GM23338 (cell line): ENCODE measurements around the gene GNG4. TPM values are rescaled to one million over a fixed set of nuclear protein-coding genes. Genes with fewer than 3 reads are reported as not detected.

Source experiments
- ATAC-seq: fragments of 200-7000 bp; cut with Tn5 transposase; 3 replicates; pipeline ENCODE4 v1.9.1; 2020
- DNase-seq: peaks from one replicate; pipeline ENCODE4 v3.0.0-alpha.2; 2015; ENCODE audit warnings: low spot score
- H2AFZ ChIP-seq: fragments of 200-600 bp; sonication (generic); 2 replicates; pipeline ENCODE4 v1.8.0; 2016; ENCODE audit warnings: antibody characterized with exemption, mild to moderate bottlenecking, moderate library complexity
- H3F3A ChIP-seq: fragments of 200-600 bp; sonication (generic); replicated peaks from 2 replicates; pipeline ENCODE4 v1.8.0; 2017; ENCODE audit warnings: antibody characterized with exemption, mixed run types, low read depth
- H3K27ac ChIP-seq: fragments of 200-600 bp; sonication (generic); 2 replicates; pipeline ENCODE4 v1.6.1; 2016; ENCODE audit warnings: low read depth
- H3K27me3 ChIP-seq: fragments of 200-600 bp; sonication (generic); 2 replicates; pipeline ENCODE4 v1.8.0; 2016; ENCODE audit warnings: mild to moderate bottlenecking, mixed run types, moderate library complexity; ENCODE audit not compliant: insufficient read depth
- H3K36me3 ChIP-seq: fragments of 200-600 bp; sonication (generic); 2 replicates; pipeline ENCODE4 v1.8.0; 2016; ENCODE audit warnings: mild to moderate bottlenecking; ENCODE audit not compliant: insufficient read depth
- H3K4me1 ChIP-seq: fragments of 200-600 bp; sonication (generic); 2 replicates; pipeline ENCODE4 v1.8.0; 2016; ENCODE audit warnings: mild to moderate bottlenecking, moderate library complexity; ENCODE audit not compliant: insufficient read depth
- H3K4me2 ChIP-seq: fragments of 200-600 bp; sonication (generic); 2 replicates; pipeline ENCODE4 v1.7.1; 2017; ENCODE audit warnings: mixed run types
- H3K4me3 ChIP-seq: fragments of 200-600 bp; sonication (generic); 2 replicates; pipeline ENCODE4 v1.6.1; 2016; ENCODE audit warnings: mixed run types
- H3K79me2 ChIP-seq: fragments of 200-600 bp; sonication (generic); replicated peaks from 2 replicates; pipeline ENCODE4 v1.8.0; 2017; ENCODE audit warnings: mild to moderate bottlenecking; ENCODE audit not compliant: insufficient read depth
- H3K9me2 ChIP-seq: fragments of 200-600 bp; sonication (generic); 2 replicates; pipeline ENCODE4 v1.8.0; 2017; ENCODE audit not compliant: insufficient read depth
- H4K20me1 ChIP-seq: fragments of 200-600 bp; sonication (generic); replicated peaks from 2 replicates; pipeline ENCODE4 v1.8.0; 2017; ENCODE audit warnings: mild to moderate bottlenecking; ENCODE audit not compliant: insufficient read depth
- H3K27ac Mint-ChIP-seq: 2 replicates; pipeline ENCODE4 v1.8.0; 2020; ENCODE audit warnings: inconsistent platforms, mild to moderate bottlenecking, moderate library complexity, mixed read lengths
- H3K27me3 Mint-ChIP-seq: 3 replicates; pipeline ENCODE4 v1.8.0; 2022; ENCODE audit warnings: low read depth, mild to moderate bottlenecking, moderate library complexity, mixed read lengths, inconsistent platforms; ENCODE audit not compliant: insufficient read depth, poor library complexity
- H3K36me3 Mint-ChIP-seq: 3 replicates; pipeline ENCODE4 v1.8.0; 2021; ENCODE audit warnings: low read depth, mild to moderate bottlenecking, inconsistent platforms, moderate library complexity, mixed read lengths
- H3K4me1 Mint-ChIP-seq: 3 replicates; pipeline ENCODE4 v1.8.0; 2020; ENCODE audit warnings: mild to moderate bottlenecking, inconsistent platforms, mixed read lengths
- H3K4me3 Mint-ChIP-seq: 3 replicates; pipeline ENCODE4 v1.8.0; 2021; ENCODE audit warnings: moderate library complexity, mild to moderate bottlenecking, inconsistent platforms, mixed read lengths
- H3K9me3 Mint-ChIP-seq: 3 replicates; pipeline ENCODE4 v1.8.0; 2020; ENCODE audit warnings: moderate library complexity, mild to moderate bottlenecking, inconsistent platforms, mixed read lengths
- CREB1 ChIP-seq: fragments of 250-450 bp; sonication (Bioruptor Pico); IDR thresholded peaks from 2 replicates; pipeline ENCODE4 v1.5.0; 2020; ENCODE audit warnings: low read depth, mild to moderate bottlenecking, moderate library complexity
- polyA plus RNA-seq: library from polyadenylated mRNA; unstranded; fragments of >200 nt; fragmentation: Nextera tagmentation; extraction: Ambion mirVana; gene quantifications from 2 replicates; pipeline ENCODE4 v1.2.1, GENCODE V29; 2016
- total RNA-seq: library from RNA; depleted of rRNA; stranded (reverse); fragments of >200 nt; shearing (Covaris generic); gene quantifications from 2 replicates; pipeline ENCODE4 v1.2.3, GENCODE V29; 2014
- TF ChIP-seq, protein P1 (sequence below): fragments of 250-450 bp; sonication (Bioruptor Pico); IDR thresholded peaks from 2 replicates; pipeline ENCODE4 v1.5.0; 2020; ENCODE audit warnings: mild to moderate bottlenecking, moderate library complexity

GNG4 gene
- total and polyA plus RNA-seq, 2 experiments from 2014 or later: 40.2 to 49.2 TPM

DNA sequence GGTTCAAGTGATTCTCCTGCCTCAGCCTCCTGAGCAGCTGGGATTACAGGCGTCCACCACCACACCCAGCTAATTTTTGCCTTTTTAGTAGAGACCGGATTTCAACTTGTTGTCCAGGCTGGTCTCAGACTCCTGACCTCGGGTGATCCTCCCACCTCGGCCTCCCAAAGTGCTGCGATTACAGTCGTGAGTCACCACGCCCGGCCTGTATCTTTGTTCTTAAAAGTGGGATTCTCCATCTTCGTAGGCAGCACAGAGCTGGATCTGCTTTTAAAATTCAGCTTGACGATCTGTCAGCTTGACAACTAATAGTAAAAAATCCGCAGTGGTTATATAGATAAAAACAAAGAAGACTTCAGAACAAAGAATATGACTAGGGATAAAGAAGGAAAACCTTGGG lies 2.8 kb upstream of the GNG4 start:
- Histone ChIP-seq H4K20me1 (no peaks in the 10 kb centered on the region), H2AFZ (no peak overlapping the region), H3K4me3 (no peak overlapping the region), H3K79me2 (peaks cover 11% of the 10 kb centered on the region), H3K27me3 (peaks cover 19% of the 10 kb centered on the region), H3K4me1 (peaks cover 20% of the 10 kb centered on the region), H3K36me3 (no peaks in the 10 kb centered on the region), H3K27ac (no peak overlapping the region), H3K9me2 (no peaks in the 10 kb centered on the region), H3F3A (no peaks in the 10 kb centered on the region; the same call in 1 of the 2 replicates), H3K4me2 (no peak overlapping the region)
- H3K36me3 Mint-ChIP-seq: no peaks in the 10 kb centered on the region
- H3K27me3 Mint-ChIP-seq: peaks cover 28% of the 10 kb centered on the region
- no peak overlapping the region for H3K27ac Mint-ChIP-seq
- H3K4me3 Mint-ChIP-seq: no peak overlapping the region
- TF ChIP-seq, protein P1, sequence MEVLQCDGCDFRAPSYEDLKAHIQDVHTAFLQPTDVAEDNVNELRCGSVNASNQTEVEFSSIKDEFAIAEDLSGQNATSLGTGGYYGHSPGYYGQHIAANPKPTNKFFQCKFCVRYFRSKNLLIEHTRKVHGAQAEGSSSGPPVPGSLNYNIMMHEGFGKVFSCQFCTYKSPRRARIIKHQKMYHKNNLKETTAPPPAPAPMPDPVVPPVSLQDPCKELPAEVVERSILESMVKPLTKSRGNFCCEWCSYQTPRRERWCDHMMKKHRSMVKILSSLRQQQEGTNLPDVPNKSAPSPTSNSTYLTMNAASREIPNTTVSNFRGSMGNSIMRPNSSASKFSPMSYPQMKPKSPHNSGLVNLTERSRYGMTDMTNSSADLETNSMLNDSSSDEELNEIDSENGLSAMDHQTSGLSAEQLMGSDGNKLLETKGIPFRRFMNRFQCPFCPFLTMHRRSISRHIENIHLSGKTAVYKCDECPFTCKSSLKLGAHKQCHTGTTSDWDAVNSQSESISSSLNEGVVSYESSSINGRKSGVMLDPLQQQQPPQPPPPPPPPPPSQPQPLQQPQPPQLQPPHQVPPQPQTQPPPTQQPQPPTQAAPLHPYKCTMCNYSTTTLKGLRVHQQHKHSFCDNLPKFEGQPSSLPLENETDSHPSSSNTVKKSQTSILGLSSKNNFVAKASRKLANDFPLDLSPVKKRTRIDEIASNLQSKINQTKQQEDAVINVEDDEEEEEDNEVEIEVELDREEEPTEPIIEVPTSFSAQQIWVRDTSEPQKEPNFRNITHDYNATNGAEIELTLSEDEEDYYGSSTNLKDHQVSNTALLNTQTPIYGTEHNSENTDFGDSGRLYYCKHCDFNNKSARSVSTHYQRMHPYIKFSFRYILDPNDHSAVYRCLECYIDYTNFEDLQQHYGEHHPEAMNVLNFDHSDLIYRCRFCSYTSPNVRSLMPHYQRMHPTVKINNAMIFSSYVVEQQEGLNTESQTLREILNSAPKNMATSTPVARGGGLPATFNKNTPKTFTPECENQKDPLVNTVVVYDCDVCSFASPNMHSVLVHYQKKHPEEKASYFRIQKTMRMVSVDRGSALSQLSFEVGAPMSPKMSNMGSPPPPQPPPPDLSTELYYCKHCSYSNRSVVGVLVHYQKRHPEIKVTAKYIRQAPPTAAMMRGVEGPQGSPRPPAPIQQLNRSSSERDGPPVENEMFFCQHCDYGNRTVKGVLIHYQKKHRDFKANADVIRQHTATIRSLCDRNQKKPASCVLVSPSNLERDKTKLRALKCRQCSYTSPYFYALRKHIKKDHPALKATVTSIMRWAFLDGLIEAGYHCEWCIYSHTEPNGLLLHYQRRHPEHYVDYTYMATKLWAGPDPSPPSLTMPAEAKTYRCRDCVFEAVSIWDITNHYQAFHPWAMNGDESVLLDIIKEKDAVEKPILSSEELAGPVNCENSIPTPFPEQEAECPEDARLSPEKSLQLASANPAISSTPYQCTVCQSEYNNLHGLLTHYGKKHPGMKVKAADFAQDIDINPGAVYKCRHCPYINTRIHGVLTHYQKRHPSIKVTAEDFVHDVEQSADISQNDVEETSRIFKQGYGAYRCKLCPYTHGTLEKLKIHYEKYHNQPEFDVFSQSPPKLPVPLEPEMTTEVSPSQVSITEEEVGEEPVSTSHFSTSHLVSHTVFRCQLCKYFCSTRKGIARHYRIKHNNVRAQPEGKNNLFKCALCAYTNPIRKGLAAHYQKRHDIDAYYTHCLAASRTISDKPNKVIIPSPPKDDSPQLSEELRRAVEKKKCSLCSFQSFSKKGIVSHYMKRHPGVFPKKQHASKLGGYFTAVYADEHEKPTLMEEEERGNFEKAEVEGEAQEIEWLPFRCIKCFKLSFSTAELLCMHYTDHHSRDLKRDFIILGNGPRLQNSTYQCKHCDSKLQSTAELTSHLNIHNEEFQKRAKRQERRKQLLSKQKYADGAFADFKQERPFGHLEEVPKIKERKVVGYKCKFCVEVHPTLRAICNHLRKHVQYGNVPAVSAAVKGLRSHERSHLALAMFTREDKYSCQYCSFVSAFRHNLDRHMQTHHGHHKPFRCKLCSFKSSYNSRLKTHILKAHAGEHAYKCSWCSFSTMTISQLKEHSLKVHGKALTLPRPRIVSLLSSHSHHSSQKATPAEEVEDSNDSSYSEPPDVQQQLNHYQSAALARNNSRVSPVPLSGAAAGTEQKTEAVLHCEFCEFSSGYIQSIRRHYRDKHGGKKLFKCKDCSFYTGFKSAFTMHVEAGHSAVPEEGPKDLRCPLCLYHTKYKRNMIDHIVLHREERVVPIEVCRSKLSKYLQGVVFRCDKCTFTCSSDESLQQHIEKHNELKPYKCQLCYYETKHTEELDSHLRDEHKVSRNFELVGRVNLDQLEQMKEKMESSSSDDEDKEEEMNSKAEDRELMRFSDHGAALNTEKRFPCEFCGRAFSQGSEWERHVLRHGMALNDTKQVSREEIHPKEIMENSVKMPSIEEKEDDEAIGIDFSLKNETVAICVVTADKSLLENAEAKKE (CRISPR knock-in tag): no peak
- no peak for TF ChIP-seq CREB1 (CRISPR knock-in tag)
- no peaks in the 10 kb centered on the region for H3K9me3 Mint-ChIP-seq
- no peak for DNase-seq
- no peak for ATAC-seq
- peaks cover 28% of the 10 kb centered on the region for H3K4me1 Mint-ChIP-seq

DNA sequence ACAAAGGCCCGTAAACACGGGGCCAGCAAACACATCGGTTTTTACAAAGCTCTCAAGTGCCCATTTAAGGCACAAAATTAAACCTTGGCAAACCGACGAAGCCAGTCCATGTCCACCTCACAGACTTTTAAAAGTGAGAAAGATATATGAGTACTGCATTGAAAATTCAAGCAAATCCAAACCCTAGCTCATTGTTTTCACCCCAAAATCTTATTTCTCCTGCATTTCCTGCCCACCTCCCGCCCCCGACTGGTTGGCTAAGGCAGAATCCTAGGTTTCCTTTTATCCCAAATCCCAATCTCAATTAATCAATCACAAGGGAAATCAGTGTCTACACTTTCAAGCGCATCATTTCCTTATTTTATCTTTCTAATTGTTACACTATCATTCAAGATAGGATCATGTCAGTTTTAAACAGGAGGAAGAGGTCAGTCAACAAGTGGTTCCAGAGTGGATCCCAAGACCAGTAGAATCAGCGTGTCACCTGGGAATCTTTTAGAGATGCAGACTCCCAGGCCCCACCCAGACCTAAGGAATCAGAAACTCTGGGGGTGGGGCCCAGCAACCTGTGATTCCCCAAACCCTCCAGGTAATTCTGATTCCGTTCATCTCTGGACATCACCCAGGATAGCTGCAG lies 1.7 kb upstream of the GNG4 start:
- Histone ChIP-seq H3K36me3 (no peaks in the 10 kb centered on the region), H3K4me2 (peak overlapping the region; percentile 82), H3K4me3 (peak overlapping the region; percentile 64), H3K4me1 (peaks cover 22% of the 10 kb centered on the region), H3F3A (no peaks in the 10 kb centered on the region; the same call in 1 of the 2 replicates), H4K20me1 (peaks cover 7% of the 10 kb centered on the region; the same call in 1 of the 2 replicates), H3K79me2 (peaks cover 22% of the 10 kb centered on the region), H3K9me2 (no peaks in the 10 kb centered on the region), H3K27me3 (peaks cover 19% of the 10 kb centered on the region), H2AFZ (peak overlapping the region; percentile 83), H3K27ac (peak overlapping the region; percentile 93; the same call in 1 of the 2 replicates)
- Mint-ChIP-seq H3K9me3 (no peaks in the 10 kb centered on the region), H3K4me3 (peak overlapping the region; percentile 81), H3K27me3 (peaks cover 30% of the 10 kb centered on the region), H3K36me3 (no peaks in the 10 kb centered on the region), H3K27ac (no peak overlapping the region), H3K4me1 (peaks cover 34% of the 10 kb centered on the region)
- DNase-seq (no peak), ATAC-seq (no peak)
- TF ChIP-seq, protein P1 (CRISPR knock-in tag): no peak
